GM19467 (cell line): ENCODE data around the gene SNX11.

Experiments used
- ATAC-seq: cut with Tn5 transposase; IDR thresholded peaks from one replicate; pipeline ENCODE4 v1.9.1; 2021; ENCODE audit warnings: mild to moderate bottlenecking, moderate library complexity; ENCODE audit not compliant: unreplicated experiment

Gene SNX11

GRCh38 chr17:48160177-48161081 is 52.9 kb downstream of the SNX11 start:
- ATAC-seq, result no peak

- ATAC-seq, result no peak
These were observed 53.8 kb downstream of the SNX11 start for GRCh38 chr17:48161127-48161905.

GRCh38 chr17:48162306-48162934 is 54.9 kb downstream of the SNX11 start:
- ATAC-seq, result no peak

GRCh38 chr17:48162946-48163506 is 55.5 kb downstream of the SNX11 start:
- no peak for ATAC-seq

- ATAC-seq, result no peak
These were observed 56.2 kb downstream of the SNX11 start for GRCh38 chr17:48163809-48164208.

- no peak for ATAC-seq
These were observed 62.4 kb downstream of the SNX11 start for GRCh38 chr17:48169926-48170325.
